ENCODE results near the gene FECH.
A peak's percentile ranks its signal among the peaks of the same experiment; 100 is the strongest.

Gene FECH

DNA sequence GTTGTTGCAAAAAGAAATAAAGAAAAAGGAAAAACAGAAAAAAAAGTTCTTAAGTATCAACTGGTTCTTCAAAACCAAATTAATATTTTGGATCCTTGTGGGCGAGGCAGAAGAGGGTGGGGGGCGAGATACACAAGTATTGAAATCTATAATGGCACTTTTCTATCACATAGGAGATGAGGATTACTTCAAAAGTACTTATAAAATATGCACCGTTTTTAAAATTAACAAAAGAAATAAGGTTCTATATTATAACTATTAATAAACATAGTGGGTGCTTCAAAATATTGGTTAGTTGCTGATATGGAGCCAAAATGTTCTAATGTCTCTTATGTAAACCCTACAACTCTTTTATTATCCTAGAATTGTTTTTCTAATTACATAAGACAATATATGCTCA lies 2.1 kb downstream of the FECH start:
- TF ChIP-seq MYC (IDR thresholded peaks at IDR 0.05; ENCODE audit: low read depth, low read length) (no peak), POLR2A (IDR thresholded peaks at IDR 0.05; ENCODE audit: extremely low read depth, insufficient read length) (no peak)
- TF ChIP-seq, protein P1, sequence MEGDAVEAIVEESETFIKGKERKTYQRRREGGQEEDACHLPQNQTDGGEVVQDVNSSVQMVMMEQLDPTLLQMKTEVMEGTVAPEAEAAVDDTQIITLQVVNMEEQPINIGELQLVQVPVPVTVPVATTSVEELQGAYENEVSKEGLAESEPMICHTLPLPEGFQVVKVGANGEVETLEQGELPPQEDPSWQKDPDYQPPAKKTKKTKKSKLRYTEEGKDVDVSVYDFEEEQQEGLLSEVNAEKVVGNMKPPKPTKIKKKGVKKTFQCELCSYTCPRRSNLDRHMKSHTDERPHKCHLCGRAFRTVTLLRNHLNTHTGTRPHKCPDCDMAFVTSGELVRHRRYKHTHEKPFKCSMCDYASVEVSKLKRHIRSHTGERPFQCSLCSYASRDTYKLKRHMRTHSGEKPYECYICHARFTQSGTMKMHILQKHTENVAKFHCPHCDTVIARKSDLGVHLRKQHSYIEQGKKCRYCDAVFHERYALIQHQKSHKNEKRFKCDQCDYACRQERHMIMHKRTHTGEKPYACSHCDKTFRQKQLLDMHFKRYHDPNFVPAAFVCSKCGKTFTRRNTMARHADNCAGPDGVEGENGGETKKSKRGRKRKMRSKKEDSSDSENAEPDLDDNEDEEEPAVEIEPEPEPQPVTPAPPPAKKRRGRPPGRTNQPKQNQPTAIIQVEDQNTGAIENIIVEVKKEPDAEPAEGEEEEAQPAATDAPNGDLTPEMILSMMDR (IDR thresholded peaks at IDR 0.05; ENCODE audit: low read depth, low read length): no peak
- TF ChIP-seq, protein P2, sequence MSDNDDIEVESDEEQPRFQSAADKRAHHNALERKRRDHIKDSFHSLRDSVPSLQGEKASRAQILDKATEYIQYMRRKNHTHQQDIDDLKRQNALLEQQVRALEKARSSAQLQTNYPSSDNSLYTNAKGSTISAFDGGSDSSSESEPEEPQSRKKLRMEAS (IDR thresholded peaks at IDR 0.05; ENCODE audit: low read depth, low read length): no peak
- no peak overlapping the region for H3K4me3 ChIP-seq (ENCODE audit: low read depth, low read length)
- no peak for DNase-seq (ENCODE audit: low read depth)

DNA sequence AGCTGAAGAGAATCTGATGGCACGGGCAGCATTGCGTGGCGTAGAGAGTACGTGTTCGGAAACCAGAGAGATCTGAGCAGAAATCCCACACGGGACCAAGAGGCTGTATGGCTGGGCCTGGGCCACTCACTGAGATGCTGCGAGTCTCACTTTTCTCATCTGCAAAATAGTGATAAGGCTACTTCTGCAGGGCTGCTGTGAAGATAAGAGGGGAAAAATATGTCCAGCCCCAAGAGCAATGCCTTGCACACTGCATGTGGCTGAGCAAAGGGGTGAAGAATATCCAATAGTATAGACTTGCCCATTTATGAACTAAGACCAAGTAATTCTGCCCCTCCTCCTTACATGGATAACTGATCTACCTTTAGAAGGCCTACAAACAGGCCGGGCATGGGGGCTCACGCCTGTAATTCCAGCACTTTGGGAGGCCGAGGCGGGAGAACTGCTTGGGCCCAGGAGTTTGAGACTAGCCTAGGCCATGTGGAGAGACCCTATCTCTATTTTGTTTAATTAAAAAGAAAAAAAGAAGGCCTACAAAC lies 3.1 kb downstream of the FECH start:
- no peak for DNase-seq (ENCODE audit: low read depth)
- TF ChIP-seq, protein P1 (IDR thresholded peaks at IDR 0.05; ENCODE audit: low read depth, low read length): no peak
- H3K4me3 ChIP-seq (ENCODE audit: low read depth, low read length): no peak overlapping the region

DNA sequence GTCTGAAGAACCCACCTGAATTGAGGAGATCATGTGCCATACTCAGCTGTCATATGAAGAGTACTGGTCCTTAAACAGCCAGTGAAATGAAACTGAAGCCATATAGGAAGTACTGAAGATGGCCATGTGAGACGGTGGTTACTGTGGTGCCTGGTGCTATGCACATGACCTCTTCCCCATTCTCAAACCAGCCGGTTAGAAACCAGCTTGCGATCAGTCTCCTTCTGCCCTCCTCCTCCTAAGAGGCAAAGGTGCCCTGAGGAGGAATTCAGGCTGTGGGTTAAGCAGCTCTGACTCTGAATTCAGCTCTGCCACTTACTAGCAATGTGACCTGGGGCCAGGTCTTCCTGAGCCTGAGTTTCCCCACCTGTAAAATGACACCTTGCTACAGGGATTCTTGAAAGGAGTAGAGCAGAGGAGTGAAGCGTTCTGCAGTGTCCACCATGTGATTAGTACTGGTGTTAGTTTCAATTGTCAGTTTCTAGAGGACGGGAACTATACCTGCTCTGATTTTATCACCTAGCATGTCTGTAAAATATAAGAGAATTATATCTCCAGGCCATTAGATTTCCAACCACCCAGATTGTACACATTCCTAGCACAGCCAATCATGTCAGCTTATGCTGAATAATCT lies 5.1 kb downstream of the FECH start:
- no peak overlapping the region for H3K4me3 ChIP-seq (ENCODE audit: low read depth, low read length)
- TF ChIP-seq, protein P2 (IDR thresholded peaks at IDR 0.05; ENCODE audit: low read depth, low read length): peak; percentile 70
- TF ChIP-seq POLR2A (IDR thresholded peaks at IDR 0.05; ENCODE audit: extremely low read depth, insufficient read length): no peak
- TF ChIP-seq, protein P1 (IDR thresholded peaks at IDR 0.05; ENCODE audit: low read depth, low read length): no peak
- TF ChIP-seq MYC (IDR thresholded peaks at IDR 0.05; ENCODE audit: low read depth, low read length): 0 out of 2 replicates have a peak, but pooled peaks have one; percentile 40
- peak; percentile 58 for DNase-seq (ENCODE audit: low read depth)

DNA sequence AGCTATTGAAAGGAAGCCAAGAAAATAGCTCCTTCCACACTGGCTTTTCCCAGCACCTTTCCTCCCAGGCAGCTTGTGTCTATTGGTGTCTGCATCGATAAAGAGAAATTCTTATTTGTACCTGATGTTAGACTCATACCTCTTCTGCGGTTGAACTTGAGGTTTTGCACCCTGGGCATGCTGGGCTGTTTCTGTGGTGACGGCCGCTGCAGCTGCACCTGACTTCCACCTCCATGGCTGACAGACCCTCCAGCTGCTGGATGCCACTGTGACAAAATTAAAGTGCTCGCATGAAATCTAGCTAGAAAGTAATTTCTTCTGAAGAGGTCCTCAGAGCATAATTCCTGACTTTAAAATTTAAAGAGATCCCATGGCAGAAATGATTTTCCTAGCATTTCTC lies 6.6 kb downstream of the FECH start:
- no peak for TF ChIP-seq MYC (IDR thresholded peaks at IDR 0.05; ENCODE audit: low read depth, low read length)
- TF ChIP-seq, protein P1 (IDR thresholded peaks at IDR 0.05; ENCODE audit: low read depth, low read length): no peak
- TF ChIP-seq, protein P2 (IDR thresholded peaks at IDR 0.05; ENCODE audit: low read depth, low read length): no peak
- no peak for TF ChIP-seq POLR2A (IDR thresholded peaks at IDR 0.05; ENCODE audit: extremely low read depth, insufficient read length)
- H3K4me3 ChIP-seq (ENCODE audit: low read depth, low read length): no peak overlapping the region
- no peak for DNase-seq (ENCODE audit: low read depth)

DNA sequence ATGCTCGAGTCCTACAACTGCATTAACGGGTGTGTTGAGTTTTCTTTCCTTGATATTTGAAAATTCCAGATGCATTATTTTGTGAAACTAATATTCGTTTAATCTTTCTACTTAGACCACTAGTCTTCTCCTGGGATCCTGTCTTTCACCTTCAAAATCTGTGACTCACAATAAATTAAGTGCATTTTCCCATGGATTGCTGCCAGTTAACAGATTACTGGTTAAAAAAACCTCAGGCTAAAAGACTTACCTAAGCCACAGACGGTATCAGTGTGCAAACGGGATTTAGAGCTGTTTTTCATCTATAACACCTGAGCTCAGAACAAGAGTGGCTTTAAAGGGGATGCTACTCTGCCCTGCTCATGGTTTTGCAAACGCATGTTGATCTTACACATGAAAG lies 10.2 kb downstream of the FECH start:
- no peak for DNase-seq (ENCODE audit: low read depth)
- no peak overlapping the region for H3K4me3 ChIP-seq (ENCODE audit: low read depth, low read length)
- TF ChIP-seq POLR2A (IDR thresholded peaks at IDR 0.05; ENCODE audit: extremely low read depth, insufficient read length) (no peak), MYC (IDR thresholded peaks at IDR 0.05; ENCODE audit: low read depth, low read length) (no peak)
- TF ChIP-seq, protein P1 (IDR thresholded peaks at IDR 0.05; ENCODE audit: low read depth, low read length): no peak
- TF ChIP-seq, protein P2 (IDR thresholded peaks at IDR 0.05; ENCODE audit: low read depth, low read length): no peak
